Endothelial cell (in vitro differentiated cells): ENCODE data around the gene ABCC12. TPM values are rescaled to one million over a fixed set of nuclear protein-coding genes. Genes with fewer than 3 reads are reported as not detected.

Experiments
- DNase-seq: peaks from one replicate; pipeline ENCODE4 v3.0.0; 2021; ENCODE audit warnings: low spot score
- H3K27ac Mint-ChIP-seq: one replicate; pipeline ENCODE4 v1.8.0; 2021; ENCODE audit warnings: mixed read lengths, inconsistent platforms; ENCODE audit not compliant: unreplicated experiment
- H3K27me3 Mint-ChIP-seq: one replicate; pipeline ENCODE4 v1.8.0; 2021; ENCODE audit warnings: mild to moderate bottlenecking, moderate library complexity, mixed read lengths, inconsistent platforms; ENCODE audit not compliant: unreplicated experiment
- H3K36me3 Mint-ChIP-seq: one replicate; pipeline ENCODE4 v1.8.0; 2021; ENCODE audit warnings: mild to moderate bottlenecking, low read depth, mixed read lengths, inconsistent platforms; ENCODE audit not compliant: unreplicated experiment
- H3K4me1 Mint-ChIP-seq: one replicate; pipeline ENCODE4 v1.8.0; 2021; ENCODE audit warnings: mild to moderate bottlenecking, mixed read lengths, inconsistent platforms; ENCODE audit not compliant: unreplicated experiment
- H3K4me3 Mint-ChIP-seq: one replicate; pipeline ENCODE4 v1.8.0; 2021; ENCODE audit warnings: mild to moderate bottlenecking, mixed read lengths, inconsistent platforms; ENCODE audit not compliant: unreplicated experiment
- H3K9me3 Mint-ChIP-seq: one replicate; pipeline ENCODE4 v1.8.0; 2021; ENCODE audit warnings: mixed read lengths, inconsistent platforms; ENCODE audit not compliant: unreplicated experiment
- CTCF ChIP-seq: fragments of 200-600 bp; sonication (generic); IDR thresholded peaks from one replicate; pipeline ENCODE4 v1.5.0; 2021; ENCODE audit warnings: antibody characterized with exemption; ENCODE audit not compliant: unreplicated experiment
- total RNA-seq: library from RNA; stranded (reverse); fragmentation: NEBNext Ultra II Directional; extraction: Animal tissue kit (Norgen Biotek cat#: 25700); gene quantifications from one replicate; pipeline ENCODE4 v1.2.1, GENCODE V29; 2021; ENCODE audit not compliant: unreplicated experiment

The ABCC12 gene
- total RNA-seq, 1 donor from 2014 or later, result 0.31 TPM

- no peak for TF ChIP-seq CTCF
- no peaks in the 10 kb centered on the region for H3K9me3 Mint-ChIP-seq
Measured at GRCh38 chr16:48197294-48197693, 41.5 kb upstream of the ABCC12 start.

GRCh38 chr16:48194828-48195556, 39.2 kb upstream of the ABCC12 start:
- Mint-ChIP-seq H3K27ac (no peak overlapping the region), H3K27me3 (peaks cover 1% of the 10 kb centered on the region), H3K9me3 (no peaks in the 10 kb centered on the region), H3K36me3 (peaks cover 3% of the 10 kb centered on the region), H3K4me3 (no peak overlapping the region), H3K4me1 (peaks cover 5% of the 10 kb centered on the region)
- no peak for TF ChIP-seq CTCF
- DNase-seq, result no peak

More at GRCh38 chr16:48197294-48197693, 41.5 kb upstream of the ABCC12 start:
- peaks cover 11% of the 10 kb centered on the region for H3K4me1 Mint-ChIP-seq
- H3K36me3 Mint-ChIP-seq, result peaks cover 3% of the 10 kb centered on the region
- no peak overlapping the region for H3K4me3 Mint-ChIP-seq
- DNase-seq, result no peak
- H3K27ac Mint-ChIP-seq, result no peak overlapping the region
- no peaks in the 10 kb centered on the region for H3K27me3 Mint-ChIP-seq

GRCh38 chr16:48193846-48194245, 38.1 kb upstream of the ABCC12 start:
- Mint-ChIP-seq H3K27ac (no peak overlapping the region), H3K27me3 (peaks cover 3% of the 10 kb centered on the region), H3K4me3 (no peak overlapping the region), H3K4me1 (peaks cover 5% of the 10 kb centered on the region), H3K36me3 (peaks cover 3% of the 10 kb centered on the region), H3K9me3 (no peaks in the 10 kb centered on the region)
- no peak for DNase-seq
- no peak for TF ChIP-seq CTCF

- Mint-ChIP-seq H3K4me1 (peaks cover 3% of the 10 kb centered on the region), H3K27ac (no peak overlapping the region), H3K9me3 (no peaks in the 10 kb centered on the region), H3K4me3 (no peak overlapping the region), H3K27me3 (peaks cover 5% of the 10 kb centered on the region), H3K36me3 (no peaks in the 10 kb centered on the region)
- no peak for DNase-seq
- TF ChIP-seq CTCF, result no peak
Measured at GRCh38 chr16:48188449-48189102, 32.8 kb upstream of the ABCC12 start.

- Mint-ChIP-seq H3K36me3 (no peaks in the 10 kb centered on the region), H3K4me3 (no peak overlapping the region), H3K27ac (no peak overlapping the region), H3K4me1 (peaks cover 3% of the 10 kb centered on the region), H3K9me3 (no peaks in the 10 kb centered on the region), H3K27me3 (peaks cover 5% of the 10 kb centered on the region)
- no peak for DNase-seq
- no peak for TF ChIP-seq CTCF
Measured at GRCh38 chr16:48187779-48188178, 32.0 kb upstream of the ABCC12 start.
